Liver (tissue), 9 donors: Measurements from ENCODE around the gene CACFD1. TPM values are rescaled to one million over a fixed set of nuclear protein-coding genes. Genes with fewer than 3 reads are reported as not detected.

Source experiments
- DNase-seq: peaks from one replicate; pipeline ENCODE4 v3.0.0-alpha.2; 2017; ENCODE audit warnings: low spot score
- H3K27ac ChIP-seq, 2 donors: one replicate each; pipeline ENCODE4 v1.7.0; 2013; ENCODE audit warnings: inconsistent platforms in 2 of 2, low read length in 2 of 2, control low read depth in 1 of 2, low read depth in 1 of 2, mild to moderate bottlenecking in 1 of 2
- H3K27me3 ChIP-seq, 4 donors: one replicate each; pipeline versions ENCODE4 v1.6.1 to v1.7.0; 2013; ENCODE audit warnings: low read length in 3 of 4, inconsistent platforms in 1 of 4, mild to moderate bottlenecking in 1 of 4, moderate library complexity in 1 of 4; ENCODE audit not compliant: control insufficient read depth in 4 of 4, insufficient read depth in 4 of 4
- H3K36me3 ChIP-seq, 4 donors: one replicate each; pipeline versions ENCODE4 v1.6.1 to v1.7.0; 2013; ENCODE audit warnings: low read length in 3 of 4, mild to moderate bottlenecking in 3 of 4, low read depth in 1 of 4, moderate library complexity in 1 of 4; ENCODE audit not compliant: control insufficient read depth in 4 of 4, insufficient read depth in 3 of 4
- H3K4me1 ChIP-seq, 4 donors: one replicate each; pipeline versions ENCODE4 v1.6.1 to v1.7.0; 2013; ENCODE audit warnings: low read length in 3 of 4, mild to moderate bottlenecking in 3 of 4, moderate library complexity in 1 of 4; ENCODE audit not compliant: control insufficient read depth in 4 of 4, insufficient read depth in 4 of 4
- H3K4me3 ChIP-seq, 3 donors: one replicate each; pipeline versions ENCODE4 v1.6.1 to v1.7.0; 2013; ENCODE audit warnings: low read length in 3 of 3, control low read depth in 1 of 3, low read depth in 1 of 3, mild to moderate bottlenecking in 1 of 3
- H3K9ac ChIP-seq, 2 donors: one replicate each; pipeline ENCODE4 v1.7.0; 2013; ENCODE audit warnings: low read length in 2 of 2, mild to moderate bottlenecking in 2 of 2, moderate library complexity in 2 of 2, control low read depth in 1 of 2, low read depth in 1 of 2
- H3K9me3 ChIP-seq, 4 donors: one replicate each; pipeline versions ENCODE4 v1.6.1 to v1.7.0; 2013; ENCODE audit warnings: low read length in 3 of 4; ENCODE audit not compliant: control insufficient read depth in 4 of 4
- CTCF ChIP-seq: fragments of 150-350 bp; IDR thresholded peaks from 2 replicates; pipeline ENCODE4 v1.5.1; 2017; ENCODE audit warnings: improper control_type of control experiment, low read depth, low read length; ENCODE audit not compliant: missing input control
- EGR1 ChIP-seq, 2 donors: IDR thresholded peaks; 2 replicates each; pipeline ENCODE4 v1.6.1; 2016 to 2018; ENCODE audit warnings: antibody characterized with exemption in 2 of 2, low read depth in 2 of 2
- FOXA1 ChIP-seq: IDR thresholded peaks from 2 replicates; pipeline ENCODE4 v1.6.1; 2016; ENCODE audit warnings: antibody characterized with exemption
- FOXA2 ChIP-seq: IDR thresholded peaks from 2 replicates; pipeline ENCODE4 v1.6.1; 2016; ENCODE audit warnings: antibody characterized with exemption
- GABPA ChIP-seq, 2 donors: IDR thresholded peaks in 1 of 2; conservative IDR thresholded peaks in 1 of 2; 2 replicates each; pipeline ENCODE4 v1.6.1; 2016; ENCODE audit warnings: antibody characterized with exemption in 2 of 2, mild to moderate bottlenecking in 1 of 2, moderate library complexity in 1 of 2
- HNF4A ChIP-seq, 2 donors: conservative IDR thresholded peaks; 2 replicates each; pipeline ENCODE4 v1.6.1; 2016; ENCODE audit warnings: antibody characterized with exemption in 2 of 2, mild to moderate bottlenecking in 2 of 2
- HNF4G ChIP-seq: IDR thresholded peaks from 2 replicates; pipeline ENCODE4 v1.6.1; 2016; ENCODE audit warnings: antibody characterized with exemption
- JUND ChIP-seq, 2 donors: IDR thresholded peaks; 2 replicates each; pipeline ENCODE4 v1.6.1; 2016; ENCODE audit warnings: antibody characterized with exemption in 2 of 2
- MAX ChIP-seq: IDR thresholded peaks from 2 replicates; pipeline ENCODE4 v1.6.1; 2016; ENCODE audit warnings: antibody characterized with exemption
- NR2F2 ChIP-seq: IDR thresholded peaks from 2 replicates; pipeline ENCODE4 v1.6.1; 2016; ENCODE audit warnings: antibody characterized with exemption
- RAD21 ChIP-seq, 2 donors: IDR thresholded peaks; 2 replicates each; pipeline ENCODE4 v1.6.1; 2016; ENCODE audit warnings: antibody characterized with exemption in 2 of 2, mild to moderate bottlenecking in 2 of 2
- REST ChIP-seq: IDR thresholded peaks from 2 replicates; pipeline ENCODE4 v1.6.1; 2016; ENCODE audit warnings: antibody characterized with exemption, mild to moderate bottlenecking
- RXRA ChIP-seq, 2 donors: IDR thresholded peaks; 2 replicates each; pipeline ENCODE4 v1.6.1; 2017 to 2018; ENCODE audit warnings: antibody characterized with exemption in 2 of 2, mild to moderate bottlenecking in 1 of 2
- SP1 ChIP-seq: IDR thresholded peaks from 2 replicates; pipeline ENCODE4 v1.6.1; 2018; ENCODE audit warnings: antibody characterized with exemption, mild to moderate bottlenecking
- TAF1 ChIP-seq: conservative IDR thresholded peaks from 2 replicates; pipeline ENCODE4 v1.6.1; 2016; ENCODE audit warnings: antibody characterized with exemption, mild to moderate bottlenecking
- YY1 ChIP-seq: IDR thresholded peaks from 2 replicates; pipeline ENCODE4 v1.6.1; 2016; ENCODE audit warnings: antibody characterized with exemption, mild to moderate bottlenecking
- ZBTB33 ChIP-seq: IDR thresholded peaks from 2 replicates; pipeline ENCODE4 v1.6.1; 2016; ENCODE audit warnings: antibody characterized with exemption
- WGBS: extraction: QIAGEN DNeasy Blood & Tissue Kit; methylation state at CpG from one replicate; pipeline ENCODE4 v1.1.7; 2013; 5-methylcytosine and 5-hydroxymethylcytosine counted together
- polyA plus RNA-seq, 2 donors: library from polyadenylated mRNA; stranded (reverse) in 1 of 2; unstranded in 1 of 2; fragments of 200-250 nt in 1 of 2; fragments of >200 nt in 1 of 2; fragmentation: Nextera tagmentation in 1 of 2; extraction: Ambion mirVana in 1 of 2; gene quantifications; one replicate each; pipeline versions ENCODE4 v1.2.1 to v1.2.3, GENCODE V29; 2013 to 2015
- total RNA-seq, 2 donors: library from RNA; depleted of rRNA; stranded (reverse); fragments of >200 nt; gene quantifications; one replicate each; pipeline ENCODE4 v1.2.3, GENCODE V29; 2014
- TF ChIP-seq, protein P1 (sequence below): IDR thresholded peaks from 2 replicates; pipeline ENCODE4 v1.6.1; 2016; ENCODE audit warnings: antibody characterized with exemption
- donor health status: healthy.
- donor health status: healthy.
- donor health status: healthy.
- donor health status: healthy.
- donor health status: healthy.

CACFD1 gene
- total and polyA plus RNA-seq, 4 donors = 10.1 to 34.5 (median 26.4) TPM

- WGBS = 82% methylated on average over 5 of the region's 5 CpGs
- H3K36me3 ChIP-seq = no peaks in the 10 kb centered on the region
- no peak overlapping the region for H3K27ac ChIP-seq
- H3K4me1 ChIP-seq = no peaks in the 10 kb centered on the region
- no peaks in the 10 kb centered on the region for H3K9me3 ChIP-seq
- no peaks in the 10 kb centered on the region for H3K27me3 ChIP-seq
- H3K9ac ChIP-seq = no peak overlapping the region
- no peak overlapping the region for H3K4me3 ChIP-seq
- TF ChIP-seq SP1 (no peak), HNF4G (no peak), NR2F2 (no peak), YY1 (no peak), HNF4A (conservative IDR thresholded peaks at IDR 0.05) (no peak), GABPA (IDR thresholded peaks at IDR 0.05 in 1 of 2, conservative IDR thresholded peaks at IDR 0.05 in 1 of 2) (no peak), ZBTB33 (no peak), FOXA1 (no peak)
- no peak for DNase-seq
These were observed 18.2 kb upstream of the CACFD1 start for GRCh38 chr9:133441571-133441970.

- H3K4me1 ChIP-seq = peaks cover 0 to 4% (median 2%) of the 10 kb centered on the region in 4 donors
These were observed 16.5 kb upstream of the CACFD1 start for GRCh38 chr9:133443248-133443647.

DNA sequence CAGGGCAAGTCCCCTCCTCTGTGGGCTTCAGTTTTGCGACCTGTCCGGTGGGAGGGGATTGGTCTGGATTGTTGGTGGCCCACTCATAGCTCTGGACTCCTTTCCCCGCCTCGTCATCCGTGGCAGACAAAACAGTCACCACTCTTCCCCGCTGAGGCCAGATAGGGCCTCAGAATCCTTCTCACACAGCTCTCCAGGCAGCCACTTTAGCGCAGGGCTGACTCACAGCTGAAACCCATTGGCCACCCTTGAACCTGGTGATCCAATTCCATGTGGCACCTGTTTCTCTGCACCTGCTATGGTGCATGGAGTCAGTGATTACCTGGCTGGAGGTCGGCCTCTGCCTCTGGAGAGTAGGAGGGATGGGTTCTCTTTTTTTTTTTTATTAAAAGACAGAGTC is 15.8 kb upstream of the CACFD1 start:
- no peak overlapping the region for H3K27ac ChIP-seq
- WGBS = 90% methylated on average over 8 of the region's 8 CpGs
- no peak overlapping the region for H3K9ac ChIP-seq
- no peak for DNase-seq
- no peaks in the 10 kb centered on the region for H3K27me3 ChIP-seq
- H3K4me3 ChIP-seq = no peak overlapping the region
- peaks cover 4 to 11% (median 9%) of the 10 kb centered on the region in 4 donors for H3K4me1 ChIP-seq
- no peak for TF ChIP-seq NR2F2
- TF ChIP-seq EGR1 (IDR thresholded peaks at IDR 0.05; ENCODE audit: low read depth in 2 of 2) = no peak
- no peak for TF ChIP-seq HNF4A (conservative IDR thresholded peaks at IDR 0.05)
- TF ChIP-seq REST = no peak
- TF ChIP-seq GABPA (IDR thresholded peaks at IDR 0.05 in 1 of 2, conservative IDR thresholded peaks at IDR 0.05 in 1 of 2) = no peak
- TF ChIP-seq TAF1 = no peak
- TF ChIP-seq SP1 = no peak
- no peak for TF ChIP-seq HNF4G
- TF ChIP-seq RXRA (IDR thresholded peaks at IDR 0.05) = no peak
- no peak for TF ChIP-seq ZBTB33
- TF ChIP-seq JUND (IDR thresholded peaks at IDR 0.05) = no peak
- no peak for TF ChIP-seq FOXA2
- no peak for TF ChIP-seq CTCF
- TF ChIP-seq, protein P1, sequence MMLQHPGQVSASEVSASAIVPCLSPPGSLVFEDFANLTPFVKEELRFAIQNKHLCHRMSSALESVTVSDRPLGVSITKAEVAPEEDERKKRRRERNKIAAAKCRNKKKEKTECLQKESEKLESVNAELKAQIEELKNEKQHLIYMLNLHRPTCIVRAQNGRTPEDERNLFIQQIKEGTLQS = no peak
- TF ChIP-seq FOXA1 = no peak
- no peak for TF ChIP-seq MAX
- TF ChIP-seq RAD21 (IDR thresholded peaks at IDR 0.05) = no peak
- no peak for TF ChIP-seq YY1
- H3K36me3 ChIP-seq = no peaks in the 10 kb centered on the region
- H3K9me3 ChIP-seq = no peaks in the 10 kb centered on the region

More at GRCh38 chr9:133443248-133443647, 16.5 kb upstream of the CACFD1 start:
- no peak overlapping the region for H3K9ac ChIP-seq
- no peaks in the 10 kb centered on the region for H3K9me3 ChIP-seq
- TF ChIP-seq GABPA (IDR thresholded peaks at IDR 0.05 in 1 of 2, conservative IDR thresholded peaks at IDR 0.05 in 1 of 2) = no peak
- no peak for TF ChIP-seq JUND (IDR thresholded peaks at IDR 0.05)
- no peak for TF ChIP-seq NR2F2
- TF ChIP-seq TAF1 = no peak
- DNase-seq = no peak
- no peaks in the 10 kb centered on the region for H3K36me3 ChIP-seq
- H3K4me3 ChIP-seq = no peak overlapping the region
- no peaks in the 10 kb centered on the region for H3K27me3 ChIP-seq
- WGBS = 93% methylated on average over 15 of the region's 15 CpGs
- H3K27ac ChIP-seq = no peak overlapping the region
